WTC11 (cell line): Measurements from ENCODE around the gene MAPK8IP1. TPM values are rescaled to one million over a fixed set of nuclear protein-coding genes. Genes with fewer than 3 reads are reported as not detected.

Experiments used
- ATAC-seq: fragments of 200-7000 bp; cut with Tn5 transposase; 2 replicates; pipeline ENCODE4 v1.10.0; 2021; ENCODE audit warnings: mild to moderate bottlenecking, moderate library complexity
- CTCF ChIA-PET: fragments of 300-600 bp; sonication (Branson Sonifier 250); formaldehyde crosslinking; loops from one replicate; lab custom pipeline; 2021; ENCODE audit warnings: antibody characterized with exemption; lab: Charles Lee
- POLR2A ChIA-PET: fragments of 350-600 bp; sonication (Branson Sonifier 250); formaldehyde crosslinking; loops from one replicate; lab custom pipeline; 2021; ENCODE audit warnings: antibody characterized with exemption; lab: Charles Lee
- DNase-seq: peaks from one replicate; pipeline ENCODE4 v3.0.0; 2021; ENCODE audit warnings: low spot score
- H3K27ac Mint-ChIP-seq: 2 replicates; pipeline ENCODE4 v1.8.0; 2021; ENCODE audit warnings: mixed read lengths
- H3K27me3 Mint-ChIP-seq: 2 replicates; pipeline ENCODE4 v1.8.0; 2021; ENCODE audit warnings: low read depth, mild to moderate bottlenecking, moderate library complexity, mixed read lengths
- H3K36me3 Mint-ChIP-seq: 2 replicates; pipeline ENCODE4 v1.8.0; 2021; ENCODE audit warnings: mixed read lengths
- H3K4me1 Mint-ChIP-seq: 2 replicates; pipeline ENCODE4 v1.8.0; 2022; ENCODE audit warnings: mixed read lengths
- H3K4me3 Mint-ChIP-seq: 2 replicates; pipeline ENCODE4 v1.8.0; 2021; ENCODE audit warnings: mild to moderate bottlenecking, moderate library complexity, mixed read lengths
- H3K9me3 Mint-ChIP-seq: 2 replicates; pipeline ENCODE4 v1.8.0; 2021; ENCODE audit warnings: mixed read lengths
- CBFB ChIP-seq: sonication (generic); formaldehyde crosslinking; IDR thresholded peaks from 2 replicates; pipeline ENCODE4 v1.8.1; 2022; ENCODE audit warnings: mild to moderate bottlenecking, low read depth, missing genetic modification reagents
- CREM ChIP-seq: sonication (generic); formaldehyde crosslinking; IDR thresholded peaks from 2 replicates; pipeline ENCODE4 v1.8.1; 2022; ENCODE audit warnings: mild to moderate bottlenecking, missing genetic modification reagents, moderate library complexity
- ESRRA ChIP-seq: sonication (generic); formaldehyde crosslinking; IDR thresholded peaks from 2 replicates; pipeline ENCODE4 v1.8.1; 2022; ENCODE audit warnings: mild to moderate bottlenecking, missing genetic modification reagents, borderline replicate concordance
- ETV6 ChIP-seq: sonication (generic); formaldehyde crosslinking; IDR thresholded peaks from 2 replicates; pipeline ENCODE4 v1.8.1; 2022; ENCODE audit warnings: mild to moderate bottlenecking, missing genetic modification reagents
- FOXP1 ChIP-seq: sonication (generic); formaldehyde crosslinking; IDR thresholded peaks from 2 replicates; pipeline ENCODE4 v1.8.0; 2022; ENCODE audit warnings: missing genetic modification reagents, mild to moderate bottlenecking, moderate library complexity, borderline replicate concordance
- GTF2I ChIP-seq: fragments of 250-450 bp; sonication (Bioruptor Pico); conservative IDR thresholded peaks from 2 replicates; pipeline ENCODE4 v1.4.0; 2021; ENCODE audit warnings: mild to moderate bottlenecking
- IRF2 ChIP-seq: sonication (generic); formaldehyde crosslinking; IDR thresholded peaks from 2 replicates; pipeline ENCODE4 v1.8.0; 2022; ENCODE audit warnings: low read depth, missing genetic modification reagents, borderline replicate concordance
- JUN ChIP-seq: sonication (generic); formaldehyde crosslinking; IDR thresholded peaks from 2 replicates; pipeline ENCODE4 v1.8.0; 2023; ENCODE audit warnings: mild to moderate bottlenecking, missing genetic modification reagents
- MXD4 ChIP-seq: fragments of 250-450 bp; sonication (Bioruptor Pico); IDR thresholded peaks from 2 replicates; pipeline ENCODE4 v1.8.0; 2021; ENCODE audit warnings: mild to moderate bottlenecking, moderate library complexity, borderline replicate concordance
- NFATC4 ChIP-seq: fragments of 250-450 bp; sonication (Bioruptor Pico); IDR thresholded peaks from 2 replicates; pipeline ENCODE4 v1.9.0; 2021; ENCODE audit warnings: mild to moderate bottlenecking
- NFYB ChIP-seq: sonication (generic); formaldehyde crosslinking; conservative IDR thresholded peaks from 2 replicates; pipeline ENCODE4 v1.8.0; 2022; ENCODE audit warnings: low read depth, missing genetic modification reagents
- NR3C1 ChIP-seq: sonication (generic); formaldehyde crosslinking; conservative IDR thresholded peaks from 2 replicates; pipeline ENCODE4 v1.8.1; 2023; ENCODE audit warnings: low read depth, mild to moderate bottlenecking, missing genetic modification reagents
- SP1 ChIP-seq: sonication (generic); formaldehyde crosslinking; conservative IDR thresholded peaks from 2 replicates; pipeline ENCODE4 v1.8.1; 2022; ENCODE audit warnings: missing genetic modification reagents
- TEAD1 ChIP-seq: sonication (generic); formaldehyde crosslinking; IDR thresholded peaks from 2 replicates; pipeline ENCODE4 v1.8.0; 2022; ENCODE audit warnings: mild to moderate bottlenecking, missing genetic modification reagents
- TEAD4 ChIP-seq: sonication (generic); formaldehyde crosslinking; IDR thresholded peaks from 2 replicates; pipeline ENCODE4 v1.8.0; 2022; ENCODE audit warnings: mild to moderate bottlenecking, missing genetic modification reagents
- ZBTB21 ChIP-seq: sonication (generic); formaldehyde crosslinking; IDR thresholded peaks from 2 replicates; pipeline ENCODE4 v1.8.1; 2023; ENCODE audit warnings: mild to moderate bottlenecking, missing genetic modification reagents, borderline replicate concordance
- ZNF121 ChIP-seq: sonication (generic); formaldehyde crosslinking; IDR thresholded peaks from 2 replicates; pipeline ENCODE4 v1.8.0; 2023; ENCODE audit warnings: missing genetic modification reagents
- ZNF263 ChIP-seq: sonication (generic); formaldehyde crosslinking; IDR thresholded peaks from 2 replicates; pipeline ENCODE4 v1.8.1; 2022; ENCODE audit warnings: low read depth, mild to moderate bottlenecking, moderate library complexity, missing genetic modification reagents
- ZNF317 ChIP-seq: sonication (generic); formaldehyde crosslinking; IDR thresholded peaks from 2 replicates; pipeline ENCODE4 v1.8.1; 2023; ENCODE audit warnings: low read depth, mild to moderate bottlenecking, moderate library complexity, missing genetic modification reagents, borderline replicate concordance
- ZNF423 ChIP-seq: fragments of 250-450 bp; sonication (Bioruptor Pico); IDR thresholded peaks from 2 replicates; pipeline ENCODE4 v2.1.2; 2022; ENCODE audit warnings: mild to moderate bottlenecking, moderate library complexity
- total RNA-seq: library from RNA; stranded (reverse); gene quantifications from 3 replicates; pipeline ENCODE4 v1.2.3, GENCODE V29; 2021
- TF ChIP-seq, protein P1 (sequence below): fragments of 200-600 bp; IDR thresholded peaks from 2 replicates; pipeline ENCODE4 v1.8.0; 2022; ENCODE audit warnings: antibody characterized with exemption
- TF ChIP-seq, protein P2 (sequence below): sonication (generic); formaldehyde crosslinking; IDR thresholded peaks from 2 replicates; pipeline ENCODE4 v1.8.0; 2023; ENCODE audit warnings: mild to moderate bottlenecking, missing genetic modification reagents
- TF ChIP-seq, protein P3 (sequence below): fragments of 250-450 bp; sonication (Bioruptor Pico); IDR thresholded peaks from 2 replicates; pipeline ENCODE4 v1.9.0; 2021; ENCODE audit warnings: mild to moderate bottlenecking
- TF ChIP-seq, protein P4 (sequence below): sonication (generic); formaldehyde crosslinking; IDR thresholded peaks from 2 replicates; pipeline ENCODE4 v1.8.0; 2022; ENCODE audit warnings: missing genetic modification reagents

The MAPK8IP1 gene
- total RNA-seq, 1 experiment from 2014 or later = 34.1 TPM

DNA sequence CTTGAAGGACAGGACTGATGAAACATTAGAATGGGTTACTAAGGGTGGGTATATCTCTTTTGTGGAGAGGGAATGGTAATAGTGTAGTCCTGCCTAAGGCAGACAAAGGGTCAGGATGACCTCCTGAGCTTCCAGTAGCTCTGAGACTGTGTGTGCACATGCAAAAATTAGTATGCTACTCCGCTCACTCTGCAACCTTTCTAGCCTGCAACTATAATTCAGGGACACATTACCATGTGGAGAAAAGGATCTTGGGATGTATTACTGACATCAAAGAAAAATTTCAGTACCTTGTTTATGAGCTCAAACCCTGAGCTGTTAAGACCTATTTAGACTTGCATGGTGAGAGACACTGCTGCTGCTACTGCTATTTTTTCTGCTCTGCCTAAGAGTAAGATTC is 62.4 kb downstream of the MAPK8IP1 start:
- ATAC-seq = no peak
- TF ChIP-seq CREM (CRISPR knock-in tag) = no peak
- TF ChIP-seq, protein P1, sequence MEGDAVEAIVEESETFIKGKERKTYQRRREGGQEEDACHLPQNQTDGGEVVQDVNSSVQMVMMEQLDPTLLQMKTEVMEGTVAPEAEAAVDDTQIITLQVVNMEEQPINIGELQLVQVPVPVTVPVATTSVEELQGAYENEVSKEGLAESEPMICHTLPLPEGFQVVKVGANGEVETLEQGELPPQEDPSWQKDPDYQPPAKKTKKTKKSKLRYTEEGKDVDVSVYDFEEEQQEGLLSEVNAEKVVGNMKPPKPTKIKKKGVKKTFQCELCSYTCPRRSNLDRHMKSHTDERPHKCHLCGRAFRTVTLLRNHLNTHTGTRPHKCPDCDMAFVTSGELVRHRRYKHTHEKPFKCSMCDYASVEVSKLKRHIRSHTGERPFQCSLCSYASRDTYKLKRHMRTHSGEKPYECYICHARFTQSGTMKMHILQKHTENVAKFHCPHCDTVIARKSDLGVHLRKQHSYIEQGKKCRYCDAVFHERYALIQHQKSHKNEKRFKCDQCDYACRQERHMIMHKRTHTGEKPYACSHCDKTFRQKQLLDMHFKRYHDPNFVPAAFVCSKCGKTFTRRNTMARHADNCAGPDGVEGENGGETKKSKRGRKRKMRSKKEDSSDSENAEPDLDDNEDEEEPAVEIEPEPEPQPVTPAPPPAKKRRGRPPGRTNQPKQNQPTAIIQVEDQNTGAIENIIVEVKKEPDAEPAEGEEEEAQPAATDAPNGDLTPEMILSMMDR = no peak
- TF ChIP-seq ZNF263 = no peak
- TF ChIP-seq ESRRA (CRISPR knock-in tag) = no peak
- no peak for TF ChIP-seq NFATC4 (CRISPR knock-in tag)
- TF ChIP-seq, all 79 proteins: peak for 0
- Mint-ChIP-seq H3K27ac (no peak overlapping the region), H3K9me3 (no peaks in the 10 kb centered on the region), H3K4me3 (no peak overlapping the region), H3K4me1 (no peaks in the 10 kb centered on the region), H3K27me3 (no peaks in the 10 kb centered on the region), H3K36me3 (peaks cover 27% of the 10 kb centered on the region)
- POLR2A ChIA-PET = no interaction called here
- DNase-seq = no peak
- CTCF ChIA-PET = interaction anchor here (0.9 to 1.1 kb wide), 2 partner anchors 17 to 59 kb away, joined by 3 to 4 read pairs; no protein-coding TSS in a partner anchor

DNA sequence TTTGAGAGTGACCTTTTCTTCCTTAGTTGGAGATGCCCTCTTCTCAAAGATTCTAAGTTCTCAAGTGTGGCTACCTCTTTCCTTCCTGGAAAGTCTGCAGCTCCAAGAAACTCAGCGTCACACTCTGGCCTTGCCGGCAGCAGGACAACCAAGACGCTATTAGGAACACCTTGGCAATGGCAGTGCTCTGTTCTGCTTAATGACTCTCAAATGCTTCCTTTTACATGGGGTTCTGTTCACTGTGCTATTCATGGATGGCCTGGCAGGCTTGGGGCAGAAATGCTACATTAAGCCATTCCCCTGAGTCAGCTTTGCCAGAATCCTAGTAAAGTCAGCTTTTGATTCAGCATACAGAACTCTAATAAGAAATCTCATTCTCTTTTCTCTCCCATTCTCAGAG is 62.9 kb downstream of the MAPK8IP1 start:
- Mint-ChIP-seq H3K4me3 (no peak overlapping the region), H3K27ac (no peak overlapping the region), H3K36me3 (peaks cover 27% of the 10 kb centered on the region)

DNA sequence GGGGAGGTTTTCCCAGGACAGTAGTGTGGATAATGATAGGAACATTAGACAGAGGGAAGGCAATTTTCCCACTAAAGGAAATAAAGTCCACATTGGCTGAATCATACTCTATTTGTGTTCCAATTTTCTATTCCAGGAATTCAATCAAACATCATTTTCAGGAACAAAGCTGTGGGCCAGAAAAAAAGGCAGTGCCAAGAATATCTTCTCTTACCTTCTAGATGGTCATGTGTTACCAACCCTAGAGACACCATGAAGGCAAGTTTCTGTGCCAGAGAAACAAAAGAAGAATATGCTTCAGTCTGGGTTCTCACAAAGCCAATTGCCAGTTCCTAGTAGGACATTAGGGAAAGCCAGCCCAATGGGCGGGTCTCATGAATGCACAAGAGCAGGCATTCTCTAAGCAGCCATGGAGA is 64.5 kb downstream of the MAPK8IP1 start:
- TF ChIP-seq ZNF423 = no peak
- TF ChIP-seq, protein P2, sequence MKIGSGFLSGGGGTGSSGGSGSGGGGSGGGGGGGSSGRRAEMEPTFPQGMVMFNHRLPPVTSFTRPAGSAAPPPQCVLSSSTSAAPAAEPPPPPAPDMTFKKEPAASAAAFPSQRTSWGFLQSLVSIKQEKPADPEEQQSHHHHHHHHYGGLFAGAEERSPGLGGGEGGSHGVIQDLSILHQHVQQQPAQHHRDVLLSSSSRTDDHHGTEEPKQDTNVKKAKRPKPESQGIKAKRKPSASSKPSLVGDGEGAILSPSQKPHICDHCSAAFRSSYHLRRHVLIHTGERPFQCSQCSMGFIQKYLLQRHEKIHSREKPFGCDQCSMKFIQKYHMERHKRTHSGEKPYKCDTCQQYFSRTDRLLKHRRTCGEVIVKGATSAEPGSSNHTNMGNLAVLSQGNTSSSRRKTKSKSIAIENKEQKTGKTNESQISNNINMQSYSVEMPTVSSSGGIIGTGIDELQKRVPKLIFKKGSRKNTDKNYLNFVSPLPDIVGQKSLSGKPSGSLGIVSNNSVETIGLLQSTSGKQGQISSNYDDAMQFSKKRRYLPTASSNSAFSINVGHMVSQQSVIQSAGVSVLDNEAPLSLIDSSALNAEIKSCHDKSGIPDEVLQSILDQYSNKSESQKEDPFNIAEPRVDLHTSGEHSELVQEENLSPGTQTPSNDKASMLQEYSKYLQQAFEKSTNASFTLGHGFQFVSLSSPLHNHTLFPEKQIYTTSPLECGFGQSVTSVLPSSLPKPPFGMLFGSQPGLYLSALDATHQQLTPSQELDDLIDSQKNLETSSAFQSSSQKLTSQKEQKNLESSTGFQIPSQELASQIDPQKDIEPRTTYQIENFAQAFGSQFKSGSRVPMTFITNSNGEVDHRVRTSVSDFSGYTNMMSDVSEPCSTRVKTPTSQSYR (CRISPR knock-in tag) = no peak
- TF ChIP-seq FOXP1 (CRISPR knock-in tag) = no peak
- TF ChIP-seq, protein P3, sequence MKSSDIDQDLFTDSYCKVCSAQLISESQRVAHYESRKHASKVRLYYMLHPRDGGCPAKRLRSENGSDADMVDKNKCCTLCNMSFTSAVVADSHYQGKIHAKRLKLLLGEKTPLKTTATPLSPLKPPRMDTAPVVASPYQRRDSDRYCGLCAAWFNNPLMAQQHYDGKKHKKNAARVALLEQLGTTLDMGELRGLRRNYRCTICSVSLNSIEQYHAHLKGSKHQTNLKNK = no peak
- TF ChIP-seq ZNF121 (CRISPR knock-in tag) = no peak
- TF ChIP-seq ETV6 (CRISPR knock-in tag) = no peak
- TF ChIP-seq TEAD4 (CRISPR knock-in tag) = no peak
- TF ChIP-seq NFYB (CRISPR knock-in tag) = no peak
- no peak for TF ChIP-seq ZNF317 (CRISPR knock-in tag)
- TF ChIP-seq MXD4 (CRISPR knock-in tag) = no peak
- TF ChIP-seq JUN = no peak
- TF ChIP-seq, protein P4, sequence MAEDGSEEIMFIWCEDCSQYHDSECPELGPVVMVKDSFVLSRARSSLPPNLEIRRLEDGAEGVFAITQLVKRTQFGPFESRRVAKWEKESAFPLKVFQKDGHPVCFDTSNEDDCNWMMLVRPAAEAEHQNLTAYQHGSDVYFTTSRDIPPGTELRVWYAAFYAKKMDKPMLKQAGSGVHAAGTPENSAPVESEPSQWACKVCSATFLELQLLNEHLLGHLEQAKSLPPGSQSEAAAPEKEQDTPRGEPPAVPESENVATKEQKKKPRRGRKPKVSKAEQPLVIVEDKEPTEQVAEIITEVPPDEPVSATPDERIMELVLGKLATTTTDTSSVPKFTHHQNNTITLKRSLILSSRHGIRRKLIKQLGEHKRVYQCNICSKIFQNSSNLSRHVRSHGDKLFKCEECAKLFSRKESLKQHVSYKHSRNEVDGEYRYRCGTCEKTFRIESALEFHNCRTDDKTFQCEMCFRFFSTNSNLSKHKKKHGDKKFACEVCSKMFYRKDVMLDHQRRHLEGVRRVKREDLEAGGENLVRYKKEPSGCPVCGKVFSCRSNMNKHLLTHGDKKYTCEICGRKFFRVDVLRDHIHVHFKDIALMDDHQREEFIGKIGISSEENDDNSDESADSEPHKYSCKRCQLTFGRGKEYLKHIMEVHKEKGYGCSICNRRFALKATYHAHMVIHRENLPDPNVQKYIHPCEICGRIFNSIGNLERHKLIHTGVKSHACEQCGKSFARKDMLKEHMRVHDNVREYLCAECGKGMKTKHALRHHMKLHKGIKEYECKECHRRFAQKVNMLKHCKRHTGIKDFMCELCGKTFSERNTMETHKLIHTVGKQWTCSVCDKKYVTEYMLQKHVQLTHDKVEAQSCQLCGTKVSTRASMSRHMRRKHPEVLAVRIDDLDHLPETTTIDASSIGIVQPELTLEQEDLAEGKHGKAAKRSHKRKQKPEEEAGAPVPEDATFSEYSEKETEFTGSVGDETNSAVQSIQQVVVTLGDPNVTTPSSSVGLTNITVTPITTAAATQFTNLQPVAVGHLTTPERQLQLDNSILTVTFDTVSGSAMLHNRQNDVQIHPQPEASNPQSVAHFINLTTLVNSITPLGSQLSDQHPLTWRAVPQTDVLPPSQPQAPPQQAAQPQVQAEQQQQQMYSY = no peak
- no peak for TF ChIP-seq IRF2 (CRISPR knock-in tag)
- TF ChIP-seq NR3C1 (CRISPR knock-in tag) = no peak
- no peak for TF ChIP-seq GTF2I (CRISPR knock-in tag)
- no peak for TF ChIP-seq ZBTB21 (CRISPR knock-in tag)
- TF ChIP-seq TEAD1 (CRISPR knock-in tag) = no peak

More for the DNA sequence above, 62.9 kb downstream of the MAPK8IP1 start:
- H3K4me1 Mint-ChIP-seq = no peaks in the 10 kb centered on the region
- no peaks in the 10 kb centered on the region for H3K9me3 Mint-ChIP-seq
- TF ChIP-seq CBFB (CRISPR knock-in tag) (no peak), SP1 (CRISPR knock-in tag) (no peak), IRF2 (CRISPR knock-in tag) (no peak), TEAD1 (CRISPR knock-in tag) (no peak)
- DNase-seq (no peak), ATAC-seq (no peak)
- CTCF ChIA-PET = interaction anchor here (0.9 to 2.4 kb wide), 3 partner anchors 17 to 58 kb away, joined by 3 to 10 read pairs (median 4); no protein-coding TSS in a partner anchor
- POLR2A ChIA-PET = no interaction called here
- H3K27me3 Mint-ChIP-seq = no peaks in the 10 kb centered on the region

More for the DNA sequence above, 64.5 kb downstream of the MAPK8IP1 start:
- no peaks in the 10 kb centered on the region for H3K9me3 Mint-ChIP-seq
- DNase-seq (no peak), ATAC-seq (no peak)
- no peak overlapping the region for H3K4me3 Mint-ChIP-seq
- H3K27ac Mint-ChIP-seq = no peak overlapping the region
- H3K4me1 Mint-ChIP-seq = no peaks in the 10 kb centered on the region
- CTCF ChIA-PET = interaction anchor here (2.4 to 3.3 kb wide), 2 partner anchors 15 to 57 kb away, joined by 9 to 10 read pairs; no protein-coding TSS in a partner anchor
- no peaks in the 10 kb centered on the region for H3K27me3 Mint-ChIP-seq
- peaks cover 21% of the 10 kb centered on the region for H3K36me3 Mint-ChIP-seq
- POLR2A ChIA-PET = no interaction called here
